ENCODE results near the gene SCN1B.

The SCN1B gene

DNA sequence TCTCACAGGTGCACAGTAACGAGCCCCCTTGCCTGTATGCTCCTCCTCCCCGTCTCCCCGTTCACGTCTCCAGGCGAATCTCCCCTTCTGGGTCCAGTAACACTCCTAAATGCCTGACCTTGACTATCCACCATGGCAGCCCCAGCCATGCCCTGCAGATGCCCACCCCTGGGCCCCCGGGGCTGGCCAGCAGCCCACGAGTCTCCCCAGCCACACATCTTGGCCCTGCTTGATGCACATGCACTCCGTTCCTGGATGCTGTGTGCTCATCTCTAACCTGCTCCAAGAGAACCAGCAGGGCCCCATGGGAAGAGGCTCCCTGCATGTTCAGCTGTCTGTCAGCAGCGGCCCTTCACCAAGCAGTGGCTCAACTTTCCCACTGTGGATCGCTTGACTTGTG is 43.2 kb downstream of the SCN1B start:
- Histone ChIP-seq H3K36me3 (ENCODE audit: control insufficient read depth in 5 of 5, insufficient read depth in 5 of 5, low read length in 5 of 5) (no peaks in the 10 kb centered on the region), H3K27me3 (ENCODE audit: control insufficient read depth in 5 of 5, insufficient read depth in 4 of 5, low read length in 5 of 5) (peaks cover 0 to 5% (median under 1%) of the 10 kb centered on the region in 5 donors), H3K9me3 (ENCODE audit: control insufficient read depth in 5 of 5, low read length in 5 of 5) (peaks cover 3 to 11% (median 10%) of the 10 kb centered on the region in 5 donors), H3K4me1 (ENCODE audit: control insufficient read depth in 5 of 5, insufficient read depth in 5 of 5, low read length in 5 of 5) (no peaks in the 10 kb centered on the region), H3K4me3 (ENCODE audit: low read depth in 1 of 5, low read length in 5 of 5) (no peak overlapping the region), H3K9ac (ENCODE audit: low read length in 5 of 5) (no peak overlapping the region), H3K27ac (ENCODE audit: low read depth, low read length) (no peak overlapping the region)

DNA sequence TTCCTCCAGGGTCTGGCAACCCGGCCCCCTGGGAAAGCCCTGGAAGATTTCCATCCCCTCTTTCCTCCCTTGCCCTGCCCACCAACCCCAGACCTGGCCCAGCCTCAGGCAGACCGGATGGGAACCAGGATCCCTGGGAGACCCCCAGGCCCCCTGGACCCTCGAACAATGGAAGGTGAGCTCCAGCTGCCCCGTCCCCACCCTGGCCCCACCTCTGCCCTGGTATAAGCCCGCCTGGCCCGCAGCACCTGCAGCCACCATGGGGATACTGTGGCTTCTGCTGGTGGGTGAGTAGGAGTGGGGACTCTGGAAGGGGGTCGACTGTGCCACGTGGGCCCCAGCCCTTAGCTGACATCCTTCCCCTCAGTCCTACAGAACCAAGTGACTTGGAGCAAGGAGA is 43.7 kb downstream of the SCN1B start:
- no peaks in the 10 kb centered on the region for H3K36me3 ChIP-seq (ENCODE audit: control insufficient read depth in 5 of 5, insufficient read depth in 5 of 5, low read length in 5 of 5)
- peaks cover 3 to 11% (median 10%) of the 10 kb centered on the region in 5 donors for H3K9me3 ChIP-seq (ENCODE audit: control insufficient read depth in 5 of 5, low read length in 5 of 5)
- no peaks in the 10 kb centered on the region for H3K4me1 ChIP-seq (ENCODE audit: control insufficient read depth in 5 of 5, insufficient read depth in 5 of 5, low read length in 5 of 5)
- no peak overlapping the region for H3K4me3 ChIP-seq (ENCODE audit: low read depth in 1 of 5, low read length in 5 of 5)
- no peak overlapping the region for H3K27ac ChIP-seq (ENCODE audit: low read depth, low read length)
- H3K27me3 ChIP-seq (ENCODE audit: control insufficient read depth in 5 of 5, insufficient read depth in 4 of 5, low read length in 5 of 5) = peaks cover 0 to 4% (median 0%) of the 10 kb centered on the region in 5 donors
- no peak overlapping the region for H3K9ac ChIP-seq (ENCODE audit: low read length in 5 of 5)

DNA sequence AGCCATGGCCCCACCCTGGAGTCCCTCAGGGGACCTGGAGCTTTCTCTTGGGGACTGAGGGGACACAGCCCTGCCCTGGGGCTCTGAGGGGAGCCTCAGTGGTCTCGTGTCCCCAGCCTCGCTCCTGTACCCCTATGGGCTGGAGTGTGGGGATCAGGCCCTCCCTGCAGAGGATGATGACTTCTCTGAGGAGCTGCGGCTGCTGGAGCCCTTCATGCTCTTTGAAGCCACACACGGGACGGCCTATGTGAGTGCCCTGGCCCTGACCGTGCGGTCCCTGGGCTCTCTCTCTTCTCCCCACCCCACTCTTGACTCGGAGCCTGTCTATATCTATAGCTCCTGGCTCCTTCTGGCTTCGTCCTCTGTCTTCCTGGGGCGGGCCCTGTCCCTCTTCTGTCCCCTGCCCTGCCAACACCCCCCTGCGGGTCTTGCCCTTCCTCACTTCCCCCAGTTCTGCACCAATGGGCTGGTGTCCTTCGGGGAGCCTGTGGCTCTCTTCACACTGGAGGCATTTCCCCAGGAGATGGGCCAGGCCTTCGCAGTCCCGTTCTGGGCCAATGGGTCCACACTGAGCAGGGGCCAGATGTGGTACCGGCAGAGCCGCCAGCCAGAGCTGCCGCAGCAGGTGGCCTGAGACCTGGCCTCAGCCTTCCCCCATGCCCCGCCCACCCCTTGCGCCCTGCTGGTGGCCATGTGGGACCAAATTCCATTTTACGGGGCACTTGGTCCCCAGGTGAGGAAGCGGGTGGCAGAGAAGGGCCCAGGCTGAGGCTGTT is 44.3 kb downstream of the SCN1B start:
- peaks cover 3 to 11% (median 10%) of the 10 kb centered on the region in 5 donors for H3K9me3 ChIP-seq (ENCODE audit: control insufficient read depth in 5 of 5, low read length in 5 of 5)
- H3K36me3 ChIP-seq (ENCODE audit: control insufficient read depth in 5 of 5, insufficient read depth in 5 of 5, low read length in 5 of 5) = no peaks in the 10 kb centered on the region
- peaks cover 0 to 4% (median 0%) of the 10 kb centered on the region in 5 donors for H3K27me3 ChIP-seq (ENCODE audit: control insufficient read depth in 5 of 5, insufficient read depth in 4 of 5, low read length in 5 of 5)
- H3K4me1 ChIP-seq (ENCODE audit: control insufficient read depth in 5 of 5, insufficient read depth in 5 of 5, low read length in 5 of 5) = no peaks in the 10 kb centered on the region
- no peak overlapping the region for H3K9ac ChIP-seq (ENCODE audit: low read length in 5 of 5)
- no peak overlapping the region for H3K27ac ChIP-seq (ENCODE audit: low read depth, low read length)
- H3K4me3 ChIP-seq (ENCODE audit: low read depth in 1 of 5, low read length in 5 of 5) = no peak overlapping the region

DNA sequence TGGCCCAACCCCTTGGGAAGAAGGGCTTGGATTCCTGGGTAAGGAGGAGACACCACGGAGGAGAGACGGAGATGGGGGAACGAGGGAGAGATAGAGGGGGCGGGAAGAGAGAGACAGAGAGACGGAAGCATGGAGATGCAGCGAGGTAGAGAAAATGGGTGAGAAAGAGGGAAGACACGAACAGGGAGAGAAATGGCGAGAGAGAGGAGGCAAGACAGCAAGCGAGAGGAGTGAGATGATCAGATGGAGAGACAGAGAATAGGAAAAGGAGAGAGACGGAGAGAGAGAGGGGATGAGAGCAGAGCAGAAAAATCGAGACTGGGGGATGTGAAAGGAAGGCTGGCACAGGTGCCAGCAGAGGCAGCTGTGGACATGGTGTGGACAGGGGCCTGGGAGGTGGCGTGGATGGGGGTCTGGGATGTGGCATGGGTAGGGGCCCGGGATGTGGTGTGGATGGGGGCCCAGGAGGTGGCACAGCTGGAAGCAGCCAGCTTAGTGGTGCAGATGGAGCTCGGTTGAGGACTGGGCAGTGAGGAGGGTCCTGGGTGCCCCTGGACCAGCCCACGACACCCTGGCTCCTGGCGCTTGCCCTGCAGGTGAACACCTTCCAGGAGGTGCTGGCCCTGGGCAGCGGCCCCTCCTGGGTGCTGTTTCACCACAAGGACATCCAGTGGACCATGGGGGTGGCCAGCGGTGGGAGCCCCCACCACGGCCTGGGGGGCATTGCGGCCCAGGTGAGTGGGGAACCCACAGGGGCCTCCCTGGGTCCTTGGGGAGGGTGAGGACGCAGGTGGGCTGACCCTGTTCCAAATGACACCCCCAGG is 45.1 kb downstream of the SCN1B start:
- H3K4me3 ChIP-seq (ENCODE audit: low read depth in 1 of 5, low read length in 5 of 5) = no peak overlapping the region
- H3K9ac ChIP-seq (ENCODE audit: low read length in 5 of 5) = no peak overlapping the region
- no peaks in the 10 kb centered on the region for H3K36me3 ChIP-seq (ENCODE audit: control insufficient read depth in 5 of 5, insufficient read depth in 5 of 5, low read length in 5 of 5)

DNA sequence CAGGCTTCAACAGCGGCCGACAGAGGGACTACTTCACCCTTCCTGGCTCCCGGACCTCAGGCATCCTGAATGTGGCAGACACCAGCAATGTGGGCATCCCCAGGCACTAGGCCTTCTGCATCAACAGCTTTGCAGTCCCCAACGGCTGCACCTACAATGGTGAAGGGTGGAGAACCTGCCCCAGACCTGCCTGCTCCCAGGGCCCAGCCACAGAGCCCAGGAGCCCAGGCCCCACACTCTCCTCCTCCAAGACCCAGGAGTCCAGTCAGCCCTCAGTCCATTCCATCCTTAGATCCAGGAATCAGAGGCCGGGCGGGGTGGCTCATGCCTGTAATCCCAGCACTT is 45.7 kb downstream of the SCN1B start:
- no peak overlapping the region for H3K4me3 ChIP-seq (ENCODE audit: low read depth in 1 of 5, low read length in 5 of 5)
- H3K9ac ChIP-seq (ENCODE audit: low read length in 5 of 5) = no peak overlapping the region
- no peaks in the 10 kb centered on the region for H3K36me3 ChIP-seq (ENCODE audit: control insufficient read depth in 5 of 5, insufficient read depth in 5 of 5, low read length in 5 of 5)
- no peak overlapping the region for H3K27ac ChIP-seq (ENCODE audit: low read depth, low read length)
- peaks cover 0 to 5% (median 0%) of the 10 kb centered on the region in 5 donors for H3K4me1 ChIP-seq (ENCODE audit: control insufficient read depth in 5 of 5, insufficient read depth in 5 of 5, low read length in 5 of 5)
- peaks cover 0 to 4% (median 0%) of the 10 kb centered on the region in 5 donors for H3K27me3 ChIP-seq (ENCODE audit: control insufficient read depth in 5 of 5, insufficient read depth in 4 of 5, low read length in 5 of 5)
- peaks cover 0 to under 1% (median 0%) of the 10 kb centered on the region in 5 donors for H3K9me3 ChIP-seq (ENCODE audit: control insufficient read depth in 5 of 5, low read length in 5 of 5)

More for the DNA sequence above, 45.1 kb downstream of the SCN1B start:
- peaks cover 0 to 4% (median 0%) of the 10 kb centered on the region in 5 donors for H3K27me3 ChIP-seq (ENCODE audit: control insufficient read depth in 5 of 5, insufficient read depth in 4 of 5, low read length in 5 of 5)
- no peak overlapping the region for H3K27ac ChIP-seq (ENCODE audit: low read depth, low read length)
- H3K9me3 ChIP-seq (ENCODE audit: control insufficient read depth in 5 of 5, low read length in 5 of 5) = peaks cover 2 to 6% (median 4%) of the 10 kb centered on the region in 5 donors
- H3K4me1 ChIP-seq (ENCODE audit: control insufficient read depth in 5 of 5, insufficient read depth in 5 of 5, low read length in 5 of 5) = no peaks in the 10 kb centered on the region

DNA sequence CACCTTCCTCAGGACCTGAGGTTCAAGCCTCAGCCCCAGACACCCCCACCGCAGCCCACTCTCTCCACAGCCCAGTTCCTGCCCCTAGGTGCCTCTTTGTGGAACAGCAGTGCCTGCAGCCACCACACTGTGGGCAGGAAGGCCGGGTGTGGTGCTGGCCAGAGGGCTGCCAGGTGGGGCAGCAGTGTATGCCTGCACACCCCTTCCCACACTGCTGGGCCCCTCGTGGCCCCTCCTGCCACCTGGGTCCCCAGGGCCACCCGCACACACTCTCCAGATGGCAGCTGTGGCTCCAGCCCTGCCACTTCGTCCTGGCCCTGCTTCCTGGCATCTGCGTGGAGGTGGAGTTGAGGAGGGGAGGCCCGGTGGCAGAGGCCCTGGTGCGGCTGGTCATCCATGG is 46.4 kb downstream of the SCN1B start:
- Histone ChIP-seq H3K4me1 (ENCODE audit: control insufficient read depth in 5 of 5, insufficient read depth in 5 of 5, low read length in 5 of 5) (peaks cover 0 to 9% (median 0%) of the 10 kb centered on the region in 5 donors), H3K27me3 (ENCODE audit: control insufficient read depth in 5 of 5, insufficient read depth in 4 of 5, low read length in 5 of 5) (peaks cover 0 to 4% (median 0%) of the 10 kb centered on the region in 5 donors), H3K9me3 (ENCODE audit: control insufficient read depth in 5 of 5, low read length in 5 of 5) (no peaks in the 10 kb centered on the region), H3K4me3 (ENCODE audit: low read depth in 1 of 5, low read length in 5 of 5) (no peak overlapping the region), H3K27ac (ENCODE audit: low read depth, low read length) (no peak overlapping the region), H3K36me3 (ENCODE audit: control insufficient read depth in 5 of 5, insufficient read depth in 5 of 5, low read length in 5 of 5) (no peaks in the 10 kb centered on the region), H3K9ac (ENCODE audit: low read length in 5 of 5) (no peak overlapping the region)

DNA sequence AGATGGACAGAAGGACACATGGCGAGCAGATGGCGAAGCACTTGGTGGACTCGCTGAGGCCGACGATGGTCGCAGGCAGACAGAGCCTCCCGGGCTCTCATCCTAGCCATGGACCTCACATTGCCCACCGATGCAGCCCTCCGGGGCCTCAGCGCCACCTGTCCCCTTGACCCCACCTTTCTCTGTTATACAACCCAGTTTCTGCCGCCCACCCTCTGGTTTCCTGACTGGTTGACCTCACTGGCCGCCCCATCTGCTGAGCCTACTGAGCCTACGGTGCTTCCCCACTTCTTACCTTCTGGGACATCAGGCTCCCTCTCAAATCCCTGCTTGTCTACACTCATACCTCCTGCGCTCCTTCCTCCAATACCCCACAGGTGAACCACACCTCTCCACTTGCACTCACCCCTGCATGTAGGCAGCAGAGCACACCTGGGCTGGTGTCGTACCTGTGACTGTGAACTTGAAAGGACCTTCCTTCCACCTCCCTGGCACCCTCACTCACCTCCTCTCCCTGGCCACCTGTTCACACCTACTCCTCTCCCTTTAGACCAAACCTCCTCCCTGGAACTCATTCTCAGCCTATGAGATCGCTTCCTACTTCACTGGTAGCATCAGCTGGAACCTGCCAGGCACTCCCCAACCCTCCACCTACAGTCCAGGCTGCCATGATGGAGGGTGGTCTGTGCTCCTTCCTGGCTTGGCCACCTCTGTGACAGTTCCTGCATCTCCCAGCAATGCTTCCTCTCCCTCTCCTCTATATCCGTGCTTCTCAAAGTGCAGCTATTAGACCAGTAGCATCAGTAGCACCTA is 47.3 kb downstream of the SCN1B start:
- H3K27me3 ChIP-seq (ENCODE audit: control insufficient read depth in 5 of 5, insufficient read depth in 4 of 5, low read length in 5 of 5) = peaks cover 0 to 4% (median 0%) of the 10 kb centered on the region in 5 donors
- no peaks in the 10 kb centered on the region for H3K36me3 ChIP-seq (ENCODE audit: control insufficient read depth in 5 of 5, insufficient read depth in 5 of 5, low read length in 5 of 5)
- no peak overlapping the region for H3K27ac ChIP-seq (ENCODE audit: low read depth, low read length)
- H3K4me1 ChIP-seq (ENCODE audit: control insufficient read depth in 5 of 5, insufficient read depth in 5 of 5, low read length in 5 of 5) = peaks cover 0 to 9% (median 0%) of the 10 kb centered on the region in 5 donors
- no peaks in the 10 kb centered on the region for H3K9me3 ChIP-seq (ENCODE audit: control insufficient read depth in 5 of 5, low read length in 5 of 5)
- H3K4me3 ChIP-seq (ENCODE audit: low read depth in 1 of 5, low read length in 5 of 5) = no peak overlapping the region
- no peak overlapping the region for H3K9ac ChIP-seq (ENCODE audit: low read length in 5 of 5)

GRCh38 chr19:35079826-35080225 is 49.6 kb downstream of the SCN1B start:
- peaks cover 0 to 9% (median 0%) of the 10 kb centered on the region in 5 donors for H3K4me1 ChIP-seq (ENCODE audit: control insufficient read depth in 5 of 5, insufficient read depth in 5 of 5, low read length in 5 of 5)
- no peaks in the 10 kb centered on the region for H3K36me3 ChIP-seq (ENCODE audit: control insufficient read depth in 5 of 5, insufficient read depth in 5 of 5, low read length in 5 of 5)
- no peak overlapping the region for H3K4me3 ChIP-seq (ENCODE audit: low read depth in 1 of 5, low read length in 5 of 5)
- no peak overlapping the region for H3K27ac ChIP-seq (ENCODE audit: low read depth, low read length)
- no peaks in the 10 kb centered on the region for H3K9me3 ChIP-seq (ENCODE audit: control insufficient read depth in 5 of 5, low read length in 5 of 5)
- no peak overlapping the region for H3K9ac ChIP-seq (ENCODE audit: low read length in 5 of 5)
- H3K27me3 ChIP-seq (ENCODE audit: control insufficient read depth in 5 of 5, insufficient read depth in 4 of 5, low read length in 5 of 5) = peaks cover 0 to 6% (median 0%) of the 10 kb centered on the region in 5 donors

- no peak overlapping the region for H3K4me3 ChIP-seq (ENCODE audit: low read depth in 1 of 5, low read length in 5 of 5)
- H3K27me3 ChIP-seq (ENCODE audit: control insufficient read depth in 5 of 5, insufficient read depth in 4 of 5, low read length in 5 of 5) = peaks cover 0 to 6% (median 0%) of the 10 kb centered on the region in 5 donors
- no peaks in the 10 kb centered on the region for H3K36me3 ChIP-seq (ENCODE audit: control insufficient read depth in 5 of 5, insufficient read depth in 5 of 5, low read length in 5 of 5)
- H3K27ac ChIP-seq (ENCODE audit: low read depth, low read length) = no peak overlapping the region
- H3K9me3 ChIP-seq (ENCODE audit: control insufficient read depth in 5 of 5, low read length in 5 of 5) = no peaks in the 10 kb centered on the region
- H3K9ac ChIP-seq (ENCODE audit: low read length in 5 of 5) = no peak overlapping the region
- peaks cover 0 to 9% (median 0%) of the 10 kb centered on the region in 5 donors for H3K4me1 ChIP-seq (ENCODE audit: control insufficient read depth in 5 of 5, insufficient read depth in 5 of 5, low read length in 5 of 5)
Measured at GRCh38 chr19:35080613-35081170, 50.4 kb downstream of the SCN1B start.

Data from subcutaneous abdominal adipose tissue (tissue), 5 donors.